Gastrocnemius medialis (tissue), 4 donors: ENCODE data around the gene KAZN. TPM values are rescaled to one million over a fixed set of nuclear protein-coding genes. Genes with fewer than 3 reads are reported as not detected.

ENCODE experiments used
- ATAC-seq, 2 donors: fragments of 150-250 bp; one replicate each; pipeline ENCODE4 v1.9.1; 2016
- DNase-seq, 2 donors: peaks; one replicate each; pipeline ENCODE4 v3.0.0-alpha.2; 2019
- H3K27ac ChIP-seq, 4 donors: fragments of 200-600 bp; sonication (generic); 1 replicate in 1 of 4; 2 replicates in 3 of 4; pipeline ENCODE4 v1.5.1; 2016 to 2018; ENCODE audit warnings: mild to moderate bottlenecking in 2 of 4, moderate library complexity in 1 of 4
- H3K27me3 ChIP-seq, 3 donors: fragments of 200-600 bp; sonication (generic) in 2 of 3; 1 replicate in 1 of 3; 2 replicates in 2 of 3; pipeline versions ENCODE4 v1.5.1 to v1.6.0; 2016 to 2019; ENCODE audit warnings: mild to moderate bottlenecking in 1 of 3, moderate library complexity in 1 of 3
- H3K36me3 ChIP-seq, 2 donors: fragments of 200-600 bp; sonication (generic) in 1 of 2; one replicate each; pipeline ENCODE4 v1.5.1; 2017 to 2018
- H3K4me1 ChIP-seq, 2 donors: fragments of 200-600 bp; sonication (generic) in 1 of 2; one replicate each; pipeline ENCODE4 v1.5.1; 2016 to 2017; ENCODE audit warnings: mild to moderate bottlenecking in 2 of 2
- H3K4me3 ChIP-seq, 4 donors: fragments of 200-600 bp; sonication (generic) in 3 of 4; 1 replicate in 1 of 4; 2 replicates in 3 of 4; pipeline ENCODE4 v1.5.1; 2016 to 2019; ENCODE audit warnings: mild to moderate bottlenecking in 2 of 4
- H3K9me3 ChIP-seq, 3 donors: fragments of 200-600 bp; sonication (generic) in 2 of 3; 1 replicate in 1 of 3; 2 replicates in 2 of 3; pipeline ENCODE4 v1.5.1; 2016 to 2019
- POLR2A ChIP-seq, 2 donors: fragments of 450-650 bp; IDR thresholded peaks; one replicate each; pipeline ENCODE4 v1.6.1; 2017; ENCODE audit warnings: antibody characterized with exemption in 2 of 2, mild to moderate bottlenecking in 2 of 2, moderate library complexity in 2 of 2
- in situ Hi-C, 4 donors: fragments of 200-750 bp; cut with MboI; loops; one replicate each; pipeline versions ENCODE4 v1.15.0 to v1.8.0; 2017; ENCODE audit warnings: low sequenced_read_pairs in 4 of 4
- intact Hi-C: fragments of 100-400 bp; cut with DNase I; formaldehyde crosslinking; loops from one replicate; pipeline ENCODE4 v1.15.1; 2023; ENCODE audit warnings: low total_unique reads
- total RNA-seq, 4 donors: library from RNA; depleted of rRNA; stranded (reverse); fragments of >200 nt; gene quantifications; one replicate each; pipeline versions ENCODE4 v1.1.0 to v1.2.3, GENCODE V29; 2016
- TF ChIP-seq, protein P1 (sequence below), 5 experiments: fragments of 450-650 bp in 3 of 5; fragments of 200-600 bp in 2 of 5; sonication (generic) in 2 of 5; IDR thresholded peaks in 4 of 5; conservative IDR thresholded peaks in 1 of 5; 1 replicate in 4 of 5; 2 replicates in 1 of 5; pipeline ENCODE4 v1.5.1; 2016 to 2019; ENCODE audit warnings: antibody characterized with exemption in 5 of 5, mild to moderate bottlenecking in 3 of 5, moderate library complexity in 3 of 5

KAZN gene
- total RNA-seq, 4 donors from 2014 or later, result 0.05 to 2.2 (median 1.00) TPM

DNA sequence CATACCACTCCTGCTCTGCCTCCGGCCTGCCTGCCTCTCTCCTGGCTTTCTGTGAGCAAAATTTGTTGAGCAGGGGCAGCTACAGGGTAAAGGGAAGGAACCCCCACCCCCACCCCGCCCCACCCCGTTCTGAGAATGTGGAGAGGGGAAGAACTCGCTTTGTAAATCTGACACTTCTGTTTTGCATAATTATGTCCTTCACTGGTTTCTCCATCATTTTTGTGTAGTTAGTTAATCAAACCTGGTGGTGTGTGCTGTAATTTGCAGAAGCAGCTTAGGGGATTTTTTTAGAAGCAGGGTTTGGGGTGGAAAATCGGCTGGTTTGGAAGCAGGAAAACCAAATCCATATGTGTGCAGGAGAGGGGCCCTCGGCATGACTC is 497.0 kb downstream of the KAZN start:
- ATAC-seq (no peak), DNase-seq (no peak)
- no peak for TF ChIP-seq POLR2A (IDR thresholded peaks at IDR 0.05)
- intact Hi-C loops, result no loop called here
- no peaks in the 10 kb centered on the region for H3K36me3 ChIP-seq
- no peak overlapping the region for H3K27ac ChIP-seq
- in situ Hi-C loops, result no loop called here
- H3K4me1 ChIP-seq, result no peaks in the 10 kb centered on the region
- H3K9me3 ChIP-seq, result no peaks in the 10 kb centered on the region
- no peak overlapping the region for H3K4me3 ChIP-seq
- no peaks in the 10 kb centered on the region for H3K27me3 ChIP-seq

DNA sequence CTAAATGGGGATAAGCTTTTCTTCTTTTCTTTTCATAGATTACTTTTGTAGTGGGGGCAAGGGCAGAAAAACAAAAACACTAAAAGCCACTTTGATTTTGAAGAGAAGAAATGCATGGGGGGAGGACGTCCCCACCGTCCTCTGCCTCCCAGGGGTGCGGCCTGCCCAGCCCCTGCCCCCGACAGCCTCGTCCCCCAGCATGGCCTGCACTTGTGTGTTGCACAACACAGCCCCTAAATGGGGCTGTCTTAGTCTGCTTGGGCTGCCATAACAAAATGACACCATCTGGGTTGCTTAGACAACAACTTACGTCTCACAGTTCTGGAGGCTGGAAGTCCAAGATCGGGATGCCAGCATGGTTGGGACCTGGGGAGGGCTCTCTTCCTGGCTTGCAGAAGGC is 497.8 kb downstream of the KAZN start:
- no peak for TF ChIP-seq POLR2A (IDR thresholded peaks at IDR 0.05)
- TF ChIP-seq, protein P1, sequence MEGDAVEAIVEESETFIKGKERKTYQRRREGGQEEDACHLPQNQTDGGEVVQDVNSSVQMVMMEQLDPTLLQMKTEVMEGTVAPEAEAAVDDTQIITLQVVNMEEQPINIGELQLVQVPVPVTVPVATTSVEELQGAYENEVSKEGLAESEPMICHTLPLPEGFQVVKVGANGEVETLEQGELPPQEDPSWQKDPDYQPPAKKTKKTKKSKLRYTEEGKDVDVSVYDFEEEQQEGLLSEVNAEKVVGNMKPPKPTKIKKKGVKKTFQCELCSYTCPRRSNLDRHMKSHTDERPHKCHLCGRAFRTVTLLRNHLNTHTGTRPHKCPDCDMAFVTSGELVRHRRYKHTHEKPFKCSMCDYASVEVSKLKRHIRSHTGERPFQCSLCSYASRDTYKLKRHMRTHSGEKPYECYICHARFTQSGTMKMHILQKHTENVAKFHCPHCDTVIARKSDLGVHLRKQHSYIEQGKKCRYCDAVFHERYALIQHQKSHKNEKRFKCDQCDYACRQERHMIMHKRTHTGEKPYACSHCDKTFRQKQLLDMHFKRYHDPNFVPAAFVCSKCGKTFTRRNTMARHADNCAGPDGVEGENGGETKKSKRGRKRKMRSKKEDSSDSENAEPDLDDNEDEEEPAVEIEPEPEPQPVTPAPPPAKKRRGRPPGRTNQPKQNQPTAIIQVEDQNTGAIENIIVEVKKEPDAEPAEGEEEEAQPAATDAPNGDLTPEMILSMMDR (IDR thresholded peaks at IDR 0.05 in 4 of 5, conservative IDR thresholded peaks at IDR 0.05 in 1 of 5), result no peak
- in situ Hi-C loops (no loop called here), intact Hi-C loops (no loop called here)
- Histone ChIP-seq H3K4me1 (no peaks in the 10 kb centered on the region), H3K9me3 (no peaks in the 10 kb centered on the region), H3K27ac (no peak overlapping the region), H3K27me3 (no peaks in the 10 kb centered on the region), H3K4me3 (no peak overlapping the region), H3K36me3 (no peaks in the 10 kb centered on the region)
- no peak for ATAC-seq
- DNase-seq, result no peak

DNA sequence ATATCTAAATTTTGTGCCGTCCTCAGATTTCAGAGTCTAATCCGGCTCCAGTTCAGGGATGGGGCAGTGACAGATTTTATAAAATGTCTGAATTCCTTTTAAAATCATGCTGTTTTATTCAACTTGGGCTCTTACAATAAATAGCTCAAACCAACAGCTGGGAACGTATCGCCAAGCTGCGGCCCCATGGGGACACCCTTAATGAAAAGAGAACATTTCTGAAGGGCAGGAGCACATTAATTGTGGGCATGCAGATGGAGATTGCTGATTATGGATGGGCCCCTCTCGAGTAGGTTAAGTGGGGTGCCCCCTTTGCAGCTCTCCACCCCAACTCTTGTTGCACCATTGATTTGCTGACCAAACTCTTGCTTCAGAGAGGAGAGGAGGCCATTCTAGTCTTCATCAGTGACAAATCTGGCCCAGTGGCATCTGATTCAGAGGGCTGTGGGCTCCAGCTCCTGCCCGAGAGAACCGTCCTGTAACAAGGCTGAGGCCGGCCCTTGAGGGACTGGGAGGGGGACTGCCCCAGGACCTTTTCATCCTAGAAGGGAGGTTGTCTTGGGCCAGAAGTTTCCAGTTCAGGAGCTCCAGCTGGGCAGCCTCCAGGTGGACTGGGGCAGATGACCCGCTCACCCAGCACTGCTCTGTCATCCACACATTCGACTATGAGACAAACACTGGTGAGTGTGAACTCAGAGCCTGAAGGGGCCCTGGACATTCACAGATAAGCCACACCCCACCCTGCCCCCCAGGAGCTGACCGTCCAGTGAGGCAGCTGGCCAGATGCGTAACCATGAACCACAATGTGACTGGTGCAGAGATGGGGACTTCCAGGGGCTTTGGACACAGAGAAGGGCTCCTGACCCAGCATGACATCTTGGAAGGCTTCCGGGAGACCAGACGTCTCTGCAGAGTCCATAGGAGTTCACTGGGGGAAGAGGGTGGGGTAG is 500.0 kb downstream of the KAZN start:
- Histone ChIP-seq H3K4me1 (no peaks in the 10 kb centered on the region), H3K27ac (no peak overlapping the region), H3K4me3 (no peak overlapping the region), H3K9me3 (no peaks in the 10 kb centered on the region), H3K36me3 (no peaks in the 10 kb centered on the region), H3K27me3 (no peaks in the 10 kb centered on the region)
- no peak for ATAC-seq
- no peak for DNase-seq
- TF ChIP-seq POLR2A (IDR thresholded peaks at IDR 0.05), result no peak
- TF ChIP-seq, protein P1 (IDR thresholded peaks at IDR 0.05 in 4 of 5, conservative IDR thresholded peaks at IDR 0.05 in 1 of 5), result no peak
- in situ Hi-C loops (no loop called here), intact Hi-C loops (no loop called here)

DNA sequence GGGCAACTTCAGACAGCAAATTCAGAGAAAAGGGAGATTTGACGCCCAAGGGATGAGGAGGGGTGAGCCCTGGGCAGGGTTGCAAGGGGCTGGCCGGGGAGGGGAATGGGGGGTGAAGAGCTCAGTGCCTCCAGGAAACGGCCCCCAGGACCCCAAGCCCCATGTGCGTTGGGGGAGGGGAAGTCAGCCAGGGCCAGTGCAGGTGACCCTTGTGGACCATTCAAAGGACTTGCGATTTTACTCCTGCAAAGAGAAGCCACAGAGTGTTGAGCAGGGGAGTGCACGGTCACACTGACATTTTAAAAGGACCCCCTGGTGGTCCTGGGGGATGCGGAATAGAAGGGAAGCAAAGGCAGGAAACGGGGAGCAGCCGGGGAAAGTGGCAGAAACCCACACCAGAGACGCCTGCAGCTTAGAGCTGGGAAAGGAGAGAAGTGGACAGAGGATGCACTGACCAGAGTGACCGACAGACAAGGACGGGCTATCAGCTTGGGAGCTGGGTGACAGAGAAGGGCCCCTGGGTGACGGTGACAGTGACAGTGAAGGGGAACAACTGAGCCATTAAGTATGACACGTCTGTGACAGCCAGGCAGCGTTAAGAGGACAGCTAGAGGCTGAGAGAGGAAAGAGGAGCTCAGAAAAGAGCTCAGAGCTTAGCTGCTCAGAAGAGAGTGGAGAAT is 501.1 kb downstream of the KAZN start:
- H3K27me3 ChIP-seq, result no peaks in the 10 kb centered on the region
- no peak for ATAC-seq
- H3K27ac ChIP-seq, result no peak overlapping the region
- in situ Hi-C loops (loop anchor here in 1 of 4 donors (25.0 kb wide), 1 partner anchor 338 kb away; the partner anchor contains the start of gene CTRC), intact Hi-C loops (no loop called here)
- no peak overlapping the region for H3K4me3 ChIP-seq
- DNase-seq, result no peak
- no peaks in the 10 kb centered on the region for H3K4me1 ChIP-seq
- no peaks in the 10 kb centered on the region for H3K9me3 ChIP-seq
- TF ChIP-seq, protein P1 (IDR thresholded peaks at IDR 0.05 in 4 of 5, conservative IDR thresholded peaks at IDR 0.05 in 1 of 5), result no peak
- no peak for TF ChIP-seq POLR2A (IDR thresholded peaks at IDR 0.05)
- no peaks in the 10 kb centered on the region for H3K36me3 ChIP-seq
